H1 (cell line): ENCODE measurements around the gene TMEM178B. TPM values are rescaled to one million over a fixed set of nuclear protein-coding genes. Genes with fewer than 3 reads are reported as not detected.

ENCODE experiments used
- CTCF ChIA-PET: fragments of 300-600 bp; sonication (Branson Sonifier 250); formaldehyde crosslinking; loops from one replicate; lab custom pipeline; 2021; ENCODE audit not compliant: partially characterized antibody; lab: Charles Lee
- POLR2A ChIA-PET: fragments of 300-600 bp; sonication (Branson Sonifier 250); formaldehyde crosslinking; loops from one replicate; lab custom pipeline; 2021; ENCODE audit warnings: inconsistent platforms; ENCODE audit not compliant: partially characterized antibody; lab: Charles Lee
- DNase-seq, 2 experiments: peaks; one replicate each; pipeline versions ENCODE4 v3.0.0 to v3.0.0-alpha.2; 2010 to 2022; ENCODE audit warnings: low spot score in 2 of 2, low read depth in 1 of 2, mixed read lengths in 1 of 2
- FAIRE-seq: peaks from 2 replicates; lab custom pipeline; 2011; peaks lifted over from hg19 to GRCh38; lab: Jason Lieb, UNC
- H2AFZ ChIP-seq: 2 replicates; pipeline ENCODE4 v1.8.1; 2012; ENCODE audit warnings: low read length, inconsistent platforms
- H2AK5ac ChIP-seq: 2 replicates; pipeline ENCODE4 v1.6.1; 2013; ENCODE audit warnings: low read depth, low read length
- H2BK120ac ChIP-seq: replicated peaks from 2 replicates; pipeline ENCODE3; 2013; ENCODE audit warnings: low read depth, low read length, inconsistent platforms
- H2BK12ac ChIP-seq: 2 replicates; pipeline ENCODE4 v1.6.1; 2013; ENCODE audit warnings: low read depth, low read length
- H2BK15ac ChIP-seq: 2 replicates; pipeline ENCODE4 v1.6.1; 2013; ENCODE audit warnings: low read length
- H2BK20ac ChIP-seq: 2 replicates; pipeline ENCODE4 v1.6.1; 2013; ENCODE audit warnings: low read length
- H2BK5ac ChIP-seq: 2 replicates; pipeline ENCODE4 v1.6.1; 2013; ENCODE audit warnings: low read depth, low read length
- H3K14ac ChIP-seq: 2 replicates; pipeline ENCODE4 v1.6.1; 2013; ENCODE audit warnings: inconsistent platforms; ENCODE audit not compliant: insufficient read length
- H3K18ac ChIP-seq: 2 replicates; pipeline ENCODE4 v1.6.1; 2013; ENCODE audit warnings: low read length; ENCODE audit errors: extremely low read depth
- H3K23ac ChIP-seq: 2 replicates; pipeline ENCODE4 v1.6.1; 2013; ENCODE audit warnings: inconsistent platforms; ENCODE audit not compliant: insufficient read length
- H3K23me2 ChIP-seq: 2 replicates; pipeline ENCODE4 v1.6.1; 2013; ENCODE audit warnings: low read depth, low read length
- H3K27ac ChIP-seq: 2 replicates; pipeline ENCODE4 v1.6.1; 2011; ENCODE audit warnings: low read depth, low read length, inconsistent platforms
- H3K27me3 ChIP-seq, 4 experiments: replicated peaks in 1 of 4; 1 replicate in 1 of 4; 2 replicates in 3 of 4; pipeline versions ENCODE4 v1.6.1 to v1.8.1; 2011 to 2013; ENCODE audit warnings: low read length in 3 of 4, mild to moderate bottlenecking in 3 of 4, inconsistent platforms in 2 of 4, mixed read lengths in 2 of 4, moderate library complexity in 1 of 4; ENCODE audit not compliant: control insufficient read depth in 3 of 4, insufficient read depth in 3 of 4; ENCODE audit errors: extremely low read depth in 1 of 4
- H3K36me3 ChIP-seq, 4 experiments: 2 replicates each; pipeline versions ENCODE4 v1.6.1 to v1.8.1; 2011 to 2013; ENCODE audit warnings: mild to moderate bottlenecking in 4 of 4, low read length in 3 of 4, moderate library complexity in 2 of 4, control low read depth in 1 of 4, inconsistent platforms in 1 of 4; ENCODE audit not compliant: insufficient read depth in 4 of 4, control insufficient read depth in 2 of 4
- H3K4ac ChIP-seq: replicated peaks from 2 replicates; pipeline ENCODE3; 2013; ENCODE audit warnings: low read length, low read depth, mixed read lengths, inconsistent platforms; ENCODE audit not compliant: insufficient read length
- H3K4me1 ChIP-seq, 4 experiments: replicated peaks in 1 of 4; 1 replicate in 1 of 4; 2 replicates in 3 of 4; pipeline versions ENCODE4 v1.6.1 to v1.8.1; 2011 to 2013; ENCODE audit warnings: low read length in 3 of 4, inconsistent platforms in 2 of 4, mixed read lengths in 1 of 4; ENCODE audit not compliant: insufficient read depth in 4 of 4, control insufficient read depth in 3 of 4
- H3K4me2 ChIP-seq, 2 experiments: 2 replicates each; pipeline versions ENCODE4 v1.6.1 to v1.8.1; 2011 to 2013; ENCODE audit warnings: low read depth in 2 of 2, low read length in 2 of 2, control low read depth in 1 of 2, inconsistent platforms in 1 of 2, mild to moderate bottlenecking in 1 of 2; ENCODE audit not compliant: insufficient read depth in 1 of 2
- H3K4me3 ChIP-seq, 4 experiments: fragments of 200-600, 300-600 bp in 1 of 4; sonication (generic), shearing (Covaris generic), sonication (Bioruptor Twin) in 1 of 4; 2 replicates each; pipeline versions ENCODE4 v1.5.1 to v1.8.1; 2011 to 2016; ENCODE audit warnings: low read length in 4 of 4, low read depth in 3 of 4, control low read depth in 2 of 4, inconsistent platforms in 2 of 4, mild to moderate bottlenecking in 2 of 4, mixed read lengths in 1 of 4, moderate library complexity in 1 of 4; ENCODE audit not compliant: insufficient read depth in 2 of 4; ENCODE audit errors: extremely low read depth in 1 of 4
- H3K56ac ChIP-seq: replicated peaks from 2 replicates; pipeline ENCODE3; 2013; ENCODE audit warnings: low read depth, mild to moderate bottlenecking, mixed read lengths, low read length, inconsistent platforms; ENCODE audit not compliant: insufficient read length
- H3K79me1 ChIP-seq: 2 replicates; pipeline ENCODE4 v1.6.1; 2013; ENCODE audit warnings: low read depth, low read length, control low read depth
- H3K79me2 ChIP-seq, 2 experiments: 2 replicates each; pipeline versions ENCODE4 v1.6.1 to v1.8.1; 2012 to 2013; ENCODE audit warnings: low read length in 2 of 2, mild to moderate bottlenecking in 2 of 2, inconsistent platforms in 1 of 2; ENCODE audit not compliant: insufficient read depth in 2 of 2, control insufficient read depth in 1 of 2
- H3K9ac ChIP-seq, 4 experiments: replicated peaks in 1 of 4; 1 replicate in 1 of 4; 2 replicates in 3 of 4; pipeline versions ENCODE4 v1.6.1 to v1.8.1; 2011 to 2013; ENCODE audit warnings: low read depth in 3 of 4, low read length in 3 of 4, control low read depth in 2 of 4, mild to moderate bottlenecking in 2 of 4, moderate library complexity in 2 of 4, inconsistent platforms in 1 of 4; ENCODE audit errors: extremely low read depth in 1 of 4
- H3K9me3 ChIP-seq, 2 experiments: 2 replicates each; pipeline versions ENCODE4 v1.6.1 to v1.8.1; 2012 to 2013; ENCODE audit warnings: mild to moderate bottlenecking in 2 of 2, moderate library complexity in 2 of 2, control low read depth in 1 of 2, inconsistent platforms in 1 of 2, low read depth in 1 of 2, low read length in 1 of 2, mixed read lengths in 1 of 2; ENCODE audit not compliant: insufficient read depth in 2 of 2
- H4K20me1 ChIP-seq, 2 experiments: replicated peaks in 1 of 2; 2 replicates each; pipeline versions ENCODE3 to v1.8.1; 2011 to 2013; ENCODE audit warnings: inconsistent platforms in 2 of 2, low read length in 2 of 2, mild to moderate bottlenecking in 1 of 2; ENCODE audit not compliant: insufficient read depth in 2 of 2, control insufficient read depth in 1 of 2
- H4K5ac ChIP-seq: 2 replicates; pipeline ENCODE4 v1.6.1; 2013; ENCODE audit warnings: low read length, low read depth, mixed read lengths, inconsistent platforms; ENCODE audit not compliant: insufficient read length
- H4K8ac ChIP-seq: 2 replicates; pipeline ENCODE4 v1.8.0; 2013; ENCODE audit warnings: mild to moderate bottlenecking, moderate library complexity, low read length, inconsistent platforms; ENCODE audit not compliant: insufficient read depth; ENCODE audit errors: extremely low read depth
- H4K91ac ChIP-seq: replicated peaks from 2 replicates; pipeline ENCODE3; 2013; ENCODE audit warnings: low read length, mixed read lengths, inconsistent platforms; ENCODE audit not compliant: insufficient read length
- CBX5 ChIP-seq: fragments of 300-800, 300-1000 bp; sonication (generic); IDR thresholded peaks from 2 replicates; pipeline ENCODE4 v1.7.1; 2016; ENCODE audit warnings: antibody characterized with exemption, low read length, low read depth
- CHD1 ChIP-seq: IDR thresholded peaks from 2 replicates; pipeline ENCODE4 v1.6.1; 2012; ENCODE audit warnings: low read depth, low read length, improper control_type of control experiment
- GABPA ChIP-seq: IDR thresholded peaks from 2 replicates; pipeline ENCODE4 v1.6.1; 2011; ENCODE audit warnings: mild to moderate bottlenecking, low read length, moderate library complexity, borderline replicate concordance; ENCODE audit not compliant: insufficient read depth
- HDAC6 ChIP-seq: IDR thresholded peaks from one replicate; pipeline ENCODE4 v1.7.1; 2012; ENCODE audit warnings: low read depth, mild to moderate bottlenecking, inconsistent platforms, low read length, moderate library complexity
- KDM1A ChIP-seq: fragments of 200-600, 300-600 bp; sonication (generic); IDR thresholded peaks from 2 replicates; pipeline ENCODE4 v1.7.1; 2016; ENCODE audit warnings: mild to moderate bottlenecking, low read length, borderline replicate concordance
- PHF8 ChIP-seq: fragments of 200-600 bp; sonication (generic); conservative IDR thresholded peaks from 2 replicates; pipeline ENCODE4 v1.7.1; 2012; ENCODE audit warnings: low read depth, mild to moderate bottlenecking, inconsistent platforms, low read length, moderate library complexity
- POLR2A ChIP-seq, 2 experiments: IDR thresholded peaks; 1 replicate in 1 of 2; 2 replicates in 1 of 2; pipeline ENCODE4 v1.6.1; 2011; ENCODE audit warnings: low read depth in 2 of 2, low read length in 2 of 2, mild to moderate bottlenecking in 2 of 2; ENCODE audit errors: control extremely low read depth in 1 of 2
- SIN3A ChIP-seq, 2 experiments: IDR thresholded peaks in 1 of 2; conservative IDR thresholded peaks in 1 of 2; 2 replicates each; pipeline ENCODE4 v1.6.1; 2011 to 2012; ENCODE audit warnings: low read length in 2 of 2, improper control_type of control experiment in 1 of 2, low read depth in 1 of 2, mild to moderate bottlenecking in 1 of 2
- SIRT6 ChIP-seq: IDR thresholded peaks from one replicate; pipeline ENCODE4 v1.7.1; 2012; ENCODE audit warnings: low read length, inconsistent platforms
- SRF ChIP-seq: IDR thresholded peaks from 2 replicates; pipeline ENCODE4 v1.6.1; 2011; ENCODE audit warnings: mild to moderate bottlenecking, low read depth, low read length, moderate library complexity
- WGBS, 2 experiments: shearing (Covaris generic) in 1 of 2; methylation state at CpG; one replicate each; pipeline versions ENCODE4 v1.1.6 to v1.1.7; 2013 to 2015; ENCODE audit warnings: low lambda C conversion rate in 2 of 2, mixed read lengths in 2 of 2, inconsistent platforms in 1 of 2, low coverage in 1 of 2, missing lambda C conversion rate in 1 of 2; ENCODE audit not compliant: insufficient replicate concordance in 2 of 2, insufficient coverage in 1 of 2, insufficient read length in 1 of 2; ENCODE audit errors: extremely low coverage in 1 of 2, missing lambda C conversion rate in 1 of 2; 5-methylcytosine and 5-hydroxymethylcytosine counted together
- polyA plus RNA-seq, 7 experiments: library from polyadenylated mRNA; depleted of rRNA in 3 of 7; stranded (reverse) in 5 of 7; unstranded in 2 of 7; fragments of >200 nt in 5 of 7; fragments of 200-250 nt in 2 of 7; gene quantifications; 1 replicate in 5 of 7; 2 replicates in 1 of 7; 4 replicates in 1 of 7; pipeline versions ENCODE4 v1.2.1 to v1.2.3, GENCODE V29; 2011 to 2013; ENCODE audit warnings: missing spikeins in 2 of 7, mixed read lengths in 2 of 7
- total RNA-seq: library from RNA; stranded (reverse); fragmentation: NEBNext Ultra II Directional; extraction: Animal tissue kit (Norgen Biotek cat#: 25700); gene quantifications from 2 replicates; pipeline ENCODE4 v1.2.1, GENCODE V29; 2021

The TMEM178B gene
- total and polyA plus RNA-seq, 2 of the 8 experiments (the other 6 are each of a cell fraction or from before 2014, with no cell fraction given): 5.3 to 18.1 TPM

- DNase-seq (no peak), FAIRE-seq (peak; percentile 13)
- H3K79me2 ChIP-seq: no peaks in the 10 kb centered on the region
- no peaks in the 10 kb centered on the region for H3K23me2 ChIP-seq
- H3K9ac ChIP-seq: no peak overlapping the region
- H3K14ac ChIP-seq: no peak overlapping the region
- no peak overlapping the region for H3K56ac ChIP-seq
- no peak overlapping the region for H4K91ac ChIP-seq
- no peak overlapping the region for H3K4me3 ChIP-seq
- H2BK20ac ChIP-seq: no peak overlapping the region
- no peaks in the 10 kb centered on the region for H3K9me3 ChIP-seq
- no peak overlapping the region for H2BK12ac ChIP-seq
- no peak overlapping the region for H2AK5ac ChIP-seq
- no peak overlapping the region for H3K4me2 ChIP-seq
- no peaks in the 10 kb centered on the region for H3K36me3 ChIP-seq
- H2BK15ac ChIP-seq: no peak overlapping the region
- no peaks in the 10 kb centered on the region for H3K4me1 ChIP-seq
- no peak overlapping the region for H3K27ac ChIP-seq
- WGBS, 2 experiments: 91% methylated on average over 14 of the region's 14 CpGs; no CpG with 5 or more reads in 1 of the 2 experiments
- ChIA-PET POLR2A (no interaction called here), CTCF (interaction anchor here (0.6 kb wide), 1 partner anchor 1032 kb away, joined by 4 read pairs; no protein-coding TSS in a partner anchor)
- no peak overlapping the region for H2BK5ac ChIP-seq
- H3K27me3 ChIP-seq: no peaks in the 10 kb centered on the region
- no peak overlapping the region for H3K23ac ChIP-seq
- no peak overlapping the region for H3K4ac ChIP-seq
- H2AFZ ChIP-seq: no peak overlapping the region
- H4K5ac ChIP-seq: no peak overlapping the region
- H3K18ac ChIP-seq: no peak overlapping the region
- no peaks in the 10 kb centered on the region for H3K79me1 ChIP-seq
- H4K20me1 ChIP-seq: no peaks in the 10 kb centered on the region
- H2BK120ac ChIP-seq: no peak overlapping the region
- no peak overlapping the region for H4K8ac ChIP-seq
- TF ChIP-seq GABPA (no peak), SRF (no peak), SIRT6 (no peak), SIN3A (conservative IDR thresholded peaks at IDR 0.05 in 1 of 2, IDR thresholded peaks at IDR 0.05 in 1 of 2; ENCODE audit: low read depth in 1 of 2, low read length in 2 of 2) (no peak), POLR2A (IDR thresholded peaks at IDR 0.05; ENCODE audit: control extremely low read depth in 1 of 2, low read depth in 2 of 2, low read length in 2 of 2) (no peak), HDAC6 (no peak), CBX5 (no peak), CHD1 (no peak), PHF8 (no peak), KDM1A (no peak)
Measured at GRCh38 chr7:141042222-141043193, 31.4 kb upstream of the TMEM178B start.
